Fibroblast of pulmonary artery (primary cell): ENCODE measurements around the gene KRT83.
A peak's percentile ranks its signal among the peaks of the same experiment; 100 is the strongest.

Source experiments
- DNase-seq: peaks from one replicate; pipeline ENCODE4 v3.0.0-alpha.2; 2010; ENCODE audit warnings: low read depth
- H3K4me3 ChIP-seq: replicated peaks from 2 replicates; pipeline ENCODE4 v1.5.1; 2011; ENCODE audit warnings: low read depth, mild to moderate bottlenecking, control low read depth, low read length, moderate library complexity
- CTCF ChIP-seq: IDR thresholded peaks from 2 replicates; pipeline ENCODE4 v1.5.1; 2011; ENCODE audit warnings: mild to moderate bottlenecking, control low read depth, low read length, inconsistent platforms; ENCODE audit errors: missing control alignments

KRT83 gene

GRCh38 chr12:52285851-52286530 lies 35.2 kb downstream of the KRT83 start:
- DNase-seq: no peak
- no peak for TF ChIP-seq CTCF
- H3K4me3 ChIP-seq: no peak overlapping the region

- no peak for TF ChIP-seq CTCF
- no peak overlapping the region for H3K4me3 ChIP-seq
- DNase-seq: no peak
Measured at GRCh38 chr12:52285172-52285745, 35.9 kb downstream of the KRT83 start.

GRCh38 chr12:52284562-52285171 lies 36.5 kb downstream of the KRT83 start:
- H3K4me3 ChIP-seq: no peak overlapping the region
- TF ChIP-seq CTCF: no peak
- no peak for DNase-seq

GRCh38 chr12:52280796-52281560 lies 40.2 kb downstream of the KRT83 start:
- TF ChIP-seq CTCF: no peak
- DNase-seq: peak; percentile 98
- H3K4me3 ChIP-seq: no peak overlapping the region

- no peak overlapping the region for H3K4me3 ChIP-seq
- TF ChIP-seq CTCF: no peak
- peak; percentile 97 for DNase-seq
Measured at GRCh38 chr12:52280319-52280795, 40.8 kb downstream of the KRT83 start.

GRCh38 chr12:52279422-52280318 lies 41.5 kb downstream of the KRT83 start:
- DNase-seq: peak; percentile 12
- no peak for TF ChIP-seq CTCF
- no peak overlapping the region for H3K4me3 ChIP-seq
